Activated T-helper 2 cell treated with anti-CD3 and anti-CD28 coated beads, Interferon-gamma antibody, Interleukin-2, Interleukin-4, amounts not matched to agents 10 μg/mL and 5 μg/mL and 100 μg/mL, durations not matched to agents 14 hours and 24 hours and 36 hours (primary cell): ENCODE measurements around the gene ARF1. TPM values are rescaled to one million over a fixed set of nuclear protein-coding genes. Genes with fewer than 3 reads are reported as not detected.
A peak's percentile ranks its signal among the peaks of the same experiment; 100 is the strongest.
"Not testable (repeated sequence)": the region's sequence is repeated elsewhere in the genome, so short reads cannot be mapped to it uniquely, and the experiment has no call there.

ENCODE experiments used
- DNase-seq: peaks from one replicate; pipeline ENCODE4 v3.0.0; 2021; ENCODE audit warnings: low spot score
- H3K27ac Mint-ChIP-seq: one replicate; pipeline ENCODE4 v1.8.0; 2021; ENCODE audit warnings: mixed read lengths
- H3K27me3 Mint-ChIP-seq: one replicate; pipeline ENCODE4 v1.8.0; 2021; ENCODE audit warnings: low read depth, mixed read lengths
- H3K36me3 Mint-ChIP-seq: one replicate; pipeline ENCODE4 v1.8.0; 2021; ENCODE audit warnings: low read depth, mixed read lengths
- H3K4me1 Mint-ChIP-seq: one replicate; pipeline ENCODE4 v1.8.0; 2021; ENCODE audit warnings: low read depth, mixed read lengths
- H3K4me3 Mint-ChIP-seq: one replicate; pipeline ENCODE4 v1.8.0; 2021; ENCODE audit warnings: low read depth, mild to moderate bottlenecking, moderate library complexity, mixed read lengths
- H3K9me3 Mint-ChIP-seq: one replicate; pipeline ENCODE4 v1.8.0; 2021; ENCODE audit warnings: mixed read lengths
- intact Hi-C: fragments of 100-400 bp; cut with micrococcal nuclease; formaldehyde crosslinking; loops from one replicate; pipeline ENCODE4 v1.15.1; 2023
- total RNA-seq: library from RNA; stranded (reverse); gene quantifications from 2 replicates; pipeline ENCODE4 v1.2.3, GENCODE V29; 2022

The ARF1 gene
- total RNA-seq, 1 donor from 2014 or later: 410 TPM

DNA sequence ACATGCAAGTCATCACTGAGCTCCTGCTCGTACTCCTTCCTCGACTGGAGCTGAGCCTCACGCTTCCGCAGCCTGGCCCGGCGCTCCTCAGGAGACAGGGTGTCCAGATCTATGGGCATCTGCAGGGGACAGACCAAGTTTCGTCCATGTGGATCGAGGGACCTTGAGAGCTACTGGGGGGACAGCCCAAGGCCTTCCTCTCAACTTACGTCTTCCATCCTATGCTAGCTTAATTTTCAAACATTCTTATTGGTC, 24.2 kb downstream of the ARF1 start:
- Mint-ChIP-seq H3K36me3 (peaks cover 11% of the 10 kb centered on the region), H3K4me3 (no peak overlapping the region), H3K4me1 (peaks cover 30% of the 10 kb centered on the region), H3K27ac (no peak overlapping the region), H3K9me3 (no peaks in the 10 kb centered on the region), H3K27me3 (no peaks in the 10 kb centered on the region)
- no peak for DNase-seq
- intact Hi-C loops: loop anchor here (10.0 kb wide), 2 partner anchors 298 to 372 kb away; partner anchors contain the start of genes JMJD4, SNAP47 and TRIM11

DNA sequence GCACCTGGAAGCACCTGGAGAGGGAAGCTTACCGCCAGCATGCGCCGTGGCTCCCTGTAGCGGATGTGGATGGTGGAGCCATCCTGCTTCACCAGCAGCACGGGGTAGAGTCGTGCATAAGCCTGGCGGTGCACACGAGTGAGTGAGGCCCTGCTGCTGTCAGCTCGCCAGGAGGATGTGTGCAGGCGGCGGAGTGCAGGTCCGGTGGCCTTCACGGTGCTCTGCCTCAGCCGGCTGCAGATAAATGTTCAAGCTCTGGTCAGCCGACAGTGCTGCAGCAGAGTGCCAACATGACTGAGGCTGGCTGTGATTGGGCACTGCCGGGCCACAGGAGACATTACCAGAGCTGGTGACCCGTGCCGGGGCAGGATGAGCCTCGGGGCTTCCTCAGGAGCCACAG, 25.1 kb downstream of the ARF1 start:
- Mint-ChIP-seq H3K4me1 (peaks cover 30% of the 10 kb centered on the region), H3K9me3 (no peaks in the 10 kb centered on the region), H3K27me3 (no peaks in the 10 kb centered on the region), H3K27ac (peak overlapping the region; percentile 87), H3K4me3 (peak overlapping the region; percentile 82), H3K36me3 (peaks cover 11% of the 10 kb centered on the region)
- intact Hi-C loops: loop anchor here (10.0 kb wide), 2 partner anchors 297 to 373 kb away; partner anchors contain the start of genes JMJD4, SNAP47 and TRIM11
- no peak for DNase-seq

DNA sequence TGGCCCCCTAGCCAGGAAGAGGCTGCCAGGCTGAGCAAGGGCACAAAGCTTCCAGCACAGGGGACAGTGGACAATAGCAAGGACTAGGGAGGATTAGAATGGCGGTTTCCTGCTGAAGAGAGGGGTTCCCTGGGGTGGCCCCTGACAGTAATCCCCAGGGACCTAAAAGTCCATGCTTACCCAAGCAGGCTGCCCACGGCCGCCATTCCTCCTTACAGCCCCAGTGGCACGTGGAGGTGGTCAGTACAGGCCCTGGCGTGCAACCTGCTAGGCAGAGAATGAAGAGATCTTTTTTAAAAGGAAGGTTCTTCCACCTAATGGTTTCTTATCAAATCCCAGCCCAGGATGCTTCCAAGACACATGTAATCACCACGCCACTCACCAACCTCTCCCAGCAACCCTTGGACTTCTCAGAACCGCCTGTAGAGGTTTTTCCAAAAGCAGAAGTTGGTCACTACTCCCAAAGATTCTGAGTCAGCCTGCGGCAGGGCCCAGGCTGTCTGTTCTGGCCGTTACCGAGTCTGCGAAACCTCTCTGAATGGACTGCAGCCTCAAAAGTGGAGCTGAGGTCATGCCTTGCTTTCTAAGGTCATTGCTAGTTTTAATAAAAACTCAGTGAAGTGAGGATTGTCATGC, 25.7 kb downstream of the ARF1 start:
- Mint-ChIP-seq H3K4me3 (peak overlapping the region; percentile 82), H3K27me3 (no peaks in the 10 kb centered on the region), H3K36me3 (peaks cover 11% of the 10 kb centered on the region), H3K27ac (peak overlapping the region; percentile 87), H3K4me1 (peaks cover 30% of the 10 kb centered on the region), H3K9me3 (no peaks in the 10 kb centered on the region)
- no peak for DNase-seq
- intact Hi-C loops: loop anchor here (10.0 kb wide), 2 partner anchors 297 to 373 kb away; partner anchors contain the start of genes JMJD4, SNAP47 and TRIM11

DNA sequence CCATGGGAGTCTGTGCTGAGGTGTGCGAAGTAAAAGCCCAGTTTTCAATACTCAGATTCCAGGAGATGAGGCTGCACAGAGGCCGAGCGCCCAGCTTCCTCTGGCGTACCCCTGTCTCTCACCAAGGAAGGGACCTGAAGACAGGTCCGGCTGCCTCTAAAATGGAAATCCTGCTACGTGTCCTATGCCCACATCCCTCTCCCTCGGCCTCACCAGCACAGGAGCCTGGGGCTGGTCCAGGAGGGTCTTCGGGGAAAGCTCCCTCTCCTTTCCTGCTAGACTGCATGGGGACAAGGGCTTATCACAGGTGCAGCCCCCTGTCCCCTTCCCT, 26.2 kb downstream of the ARF1 start:
- no peak for DNase-seq
- Mint-ChIP-seq H3K4me3 (peak overlapping the region; percentile 82), H3K27me3 (no peaks in the 10 kb centered on the region), H3K9me3 (no peaks in the 10 kb centered on the region), H3K36me3 (peaks cover 11% of the 10 kb centered on the region), H3K4me1 (peaks cover 26% of the 10 kb centered on the region), H3K27ac (peak overlapping the region; percentile 87)
- intact Hi-C loops: loop anchor here (1.0 to 10.0 kb wide), 5 partner anchors 26 to 374 kb away; partner anchors contain the start of genes ARF1, GUK1, IBA57 and JMJD4

DNA sequence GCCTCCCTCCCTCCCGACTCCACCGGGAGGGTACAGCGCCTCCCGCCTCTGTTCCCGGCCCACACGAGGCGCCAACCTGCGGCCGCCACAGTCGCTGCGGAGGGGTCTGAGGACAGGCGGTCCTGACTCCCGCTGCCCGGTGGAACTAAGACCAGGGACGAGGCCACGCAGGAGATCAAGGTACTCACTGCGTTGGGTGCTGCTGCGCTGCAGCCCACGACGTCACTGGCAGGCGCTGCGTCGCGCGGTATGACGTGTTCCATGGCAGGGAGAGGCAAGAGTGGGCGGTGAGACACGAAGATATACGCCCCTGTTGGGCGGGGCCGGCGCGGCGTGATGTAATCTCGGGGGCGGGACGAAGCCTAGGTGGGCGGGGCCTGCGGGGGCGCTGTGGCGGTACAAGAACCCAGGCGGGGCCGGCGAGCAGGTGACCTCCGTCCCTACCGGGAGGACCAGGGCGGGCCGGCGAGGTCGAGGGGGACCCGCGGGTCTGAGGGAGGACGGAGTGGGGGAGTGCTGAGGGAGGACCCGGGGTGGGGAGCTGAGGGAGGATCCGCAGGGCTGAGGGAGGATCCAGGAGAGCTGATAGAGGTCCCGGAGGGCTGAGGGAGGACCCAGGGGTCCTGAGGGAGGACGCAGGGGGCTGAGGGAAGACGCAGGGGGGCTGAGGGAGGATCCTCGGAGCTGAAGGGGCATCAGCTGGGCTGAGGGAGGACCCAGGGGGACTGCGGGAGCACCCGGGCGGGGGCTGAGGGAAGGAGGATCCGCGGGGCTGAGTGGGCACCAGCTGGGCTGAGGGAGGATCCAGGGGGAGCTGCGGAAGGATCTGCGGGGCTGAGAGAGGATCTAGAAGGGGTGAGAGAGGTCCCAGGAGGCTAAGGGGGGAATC, 26.8 kb downstream of the ARF1 start, which contains the start of gene MRPL55:
Gene MRPL55 (minus strand): TSS at position 227 of the 889 bp plus-strand sequence. CDS start 1,039 bp downstream, outside the sequence.
- H3K27ac Mint-ChIP-seq: peak within 1 kb of the TSS; percentile 87
- intact Hi-C loops: loop anchor here (1.0 to 10.0 kb wide), 5 partner anchors 27 to 375 kb away; partner anchors contain the start of genes ARF1, GUK1, IBA57 and JMJD4
- no peaks in the 10 kb centered on the region for H3K9me3 Mint-ChIP-seq
- peak within 1 kb of the TSS; percentile 82 for H3K4me3 Mint-ChIP-seq
- peak; percentile 98 for DNase-seq
- H3K36me3 Mint-ChIP-seq: peaks cover 11% of the 10 kb centered on the region
- peaks cover 21% of the 10 kb centered on the region for H3K4me1 Mint-ChIP-seq
- H3K27me3 Mint-ChIP-seq: no peaks in the 10 kb centered on the region

DNA sequence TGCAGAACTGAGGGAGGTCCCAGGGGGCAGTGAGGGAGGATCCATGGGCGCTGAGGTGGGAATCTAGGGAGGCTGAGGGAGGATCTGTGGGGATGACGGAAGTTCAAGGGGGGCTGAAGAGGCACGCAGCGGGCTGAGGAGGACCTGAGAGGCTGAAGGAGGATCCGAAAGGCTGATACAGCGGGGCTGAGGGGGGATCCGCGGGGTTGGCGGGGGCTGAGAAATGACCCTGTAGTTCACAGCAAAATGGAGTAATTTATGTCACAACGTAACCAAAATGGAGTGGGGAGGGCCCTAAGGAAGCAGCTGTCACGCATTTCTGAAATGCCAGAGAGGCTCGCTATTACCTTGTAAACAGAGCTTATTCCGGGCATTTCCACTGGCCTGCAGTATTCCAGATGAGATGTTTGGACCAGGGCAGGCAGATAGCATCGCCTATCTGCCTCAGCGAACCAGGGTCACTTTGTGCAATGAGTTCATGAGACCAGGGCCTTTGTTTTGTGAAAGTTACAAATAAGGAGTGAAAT, 27.5 kb downstream of the ARF1 start:
- H3K4me1 Mint-ChIP-seq: peaks cover 15% of the 10 kb centered on the region
- H3K4me3 Mint-ChIP-seq: peak overlapping the region; percentile 82

DNA sequence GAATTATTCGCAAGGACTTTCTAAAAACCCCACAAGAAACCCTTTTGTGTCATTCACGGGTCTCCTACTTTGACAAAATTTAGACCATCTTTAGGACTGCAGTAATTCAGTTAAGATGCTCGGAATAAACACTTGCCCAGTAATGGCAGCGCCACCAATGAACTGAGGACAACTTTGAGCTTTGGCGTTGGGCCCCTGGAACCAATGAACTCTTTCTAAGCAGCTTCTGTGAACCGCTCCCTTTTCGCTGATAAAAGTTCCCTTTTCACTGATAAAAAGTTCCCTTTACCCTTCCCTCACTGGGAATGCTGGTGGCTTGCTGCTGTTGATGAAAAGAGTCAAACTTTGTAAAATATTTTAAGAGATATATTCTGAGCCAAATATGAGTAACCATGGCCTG, 28.0 kb downstream of the ARF1 start:
- H3K9me3 Mint-ChIP-seq: no peaks in the 10 kb centered on the region
- peaks cover 15% of the 10 kb centered on the region for H3K4me1 Mint-ChIP-seq
- H3K36me3 Mint-ChIP-seq: peaks cover 8% of the 10 kb centered on the region
- no peak overlapping the region for H3K27ac Mint-ChIP-seq
- H3K27me3 Mint-ChIP-seq: no peaks in the 10 kb centered on the region
- intact Hi-C loops: no loop called here
- H3K4me3 Mint-ChIP-seq: no peak overlapping the region
- DNase-seq: no peak

More for the DNA sequence above, 27.5 kb downstream of the ARF1 start:
- no peak for DNase-seq
- intact Hi-C loops: loop anchor here (1.0 to 10.0 kb wide), 5 partner anchors 28 to 375 kb away; partner anchors contain the start of genes ARF1, GUK1, IBA57 and JMJD4
- Mint-ChIP-seq H3K36me3 (peaks cover 9% of the 10 kb centered on the region), H3K27ac (peak overlapping the region; percentile 87), H3K9me3 (no peaks in the 10 kb centered on the region), H3K27me3 (no peaks in the 10 kb centered on the region)

DNA sequence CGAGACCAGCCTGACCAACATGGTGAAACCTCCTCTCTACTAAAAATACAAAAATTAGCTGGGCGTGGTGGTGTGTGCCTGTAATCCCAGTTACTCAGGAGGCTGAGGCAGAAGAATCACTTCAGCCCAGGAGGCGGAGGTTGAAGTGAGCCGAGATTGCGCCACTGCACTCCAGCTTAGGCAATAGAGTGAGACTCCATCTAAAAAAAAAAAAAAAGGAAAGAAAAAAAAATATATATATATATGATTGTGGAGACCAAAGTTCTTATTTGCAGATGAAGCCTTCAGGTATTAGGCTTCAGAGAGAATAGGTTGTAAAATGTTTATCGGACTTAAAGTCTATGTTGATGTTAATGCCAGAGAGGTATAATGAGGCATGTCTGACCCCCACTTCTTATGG, 28.8 kb downstream of the ARF1 start:
- H3K4me1 Mint-ChIP-seq: peaks cover 15% of the 10 kb centered on the region
- intact Hi-C loops, DNase-seq, H3K9me3 Mint-ChIP-seq, H3K36me3 Mint-ChIP-seq, H3K27ac Mint-ChIP-seq, H3K4me3 Mint-ChIP-seq, H3K27me3 Mint-ChIP-seq: not testable (repeated sequence)

DNA sequence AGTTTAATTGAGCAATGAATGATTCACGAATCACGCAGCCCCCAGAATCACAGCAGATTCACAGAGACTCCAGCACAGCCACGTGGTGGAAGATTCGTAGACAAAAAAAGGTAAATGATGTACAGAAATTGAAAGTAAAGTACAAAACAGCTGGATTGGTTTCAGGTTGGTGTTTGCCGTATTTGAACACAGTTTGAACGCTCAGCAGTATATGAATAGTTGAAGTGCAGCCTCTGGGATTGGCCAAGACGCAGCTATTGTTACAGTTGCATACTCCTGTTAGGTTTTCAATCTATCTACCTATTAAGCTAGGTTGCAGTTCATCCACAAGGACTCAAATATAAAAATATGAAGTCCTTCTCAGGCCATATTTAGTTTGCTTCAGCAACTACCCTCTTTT, 29.7 kb downstream of the ARF1 start:
- Mint-ChIP-seq H3K4me3 (no peak overlapping the region), H3K36me3 (no peaks in the 10 kb centered on the region), H3K27me3 (no peaks in the 10 kb centered on the region), H3K9me3 (peaks cover 3% of the 10 kb centered on the region), H3K27ac (no peak overlapping the region), H3K4me1 (peaks cover 13% of the 10 kb centered on the region)
- no peak for DNase-seq
- intact Hi-C loops: no loop called here

DNA sequence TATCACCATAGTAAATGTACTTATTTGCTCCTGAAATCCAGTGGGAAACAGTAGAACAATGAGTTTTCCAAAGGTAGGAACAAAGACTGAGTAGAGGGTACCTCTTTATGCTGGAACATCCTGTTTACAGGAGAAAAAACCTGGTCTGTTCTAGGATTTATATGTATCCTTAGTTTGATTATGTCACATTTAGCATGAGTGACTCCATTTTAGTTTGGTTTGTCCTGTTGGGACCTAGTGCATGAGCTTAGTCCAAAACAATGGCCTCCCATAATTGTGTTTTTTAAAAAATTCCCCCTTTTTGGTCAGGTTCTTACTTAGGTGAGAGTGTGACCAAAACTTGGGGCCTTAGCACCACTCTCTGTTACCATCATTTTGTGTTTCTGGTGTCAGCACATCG, 30.1 kb downstream of the ARF1 start:
- intact Hi-C loops: no loop called here
- H3K36me3 Mint-ChIP-seq: no peaks in the 10 kb centered on the region
- no peak for DNase-seq
- no peaks in the 10 kb centered on the region for H3K27me3 Mint-ChIP-seq
- H3K4me3 Mint-ChIP-seq: no peak overlapping the region
- peaks cover 7% of the 10 kb centered on the region for H3K9me3 Mint-ChIP-seq
- peaks cover 13% of the 10 kb centered on the region for H3K4me1 Mint-ChIP-seq
- H3K27ac Mint-ChIP-seq: no peak overlapping the region

DNA sequence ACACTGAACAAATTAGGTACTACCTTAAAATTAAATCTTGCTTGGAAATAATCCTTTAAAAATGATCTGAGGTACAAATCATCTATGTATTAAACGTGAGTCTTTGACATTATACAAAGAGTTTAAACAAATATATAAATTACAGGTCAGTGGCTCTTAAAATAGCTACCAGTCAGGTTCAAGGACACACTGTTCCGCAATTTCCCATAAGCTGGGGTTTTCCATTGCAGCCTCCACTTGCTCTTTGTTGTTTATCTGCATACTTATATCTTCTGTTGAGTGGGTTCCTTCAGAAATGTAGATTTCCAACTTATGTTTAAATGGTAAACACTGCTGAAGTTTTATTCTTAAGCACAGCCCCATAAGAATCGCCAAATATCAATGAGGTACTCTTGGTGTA, 32.3 kb downstream of the ARF1 start:
- Mint-ChIP-seq H3K27me3 (no peaks in the 10 kb centered on the region), H3K9me3 (peaks cover 23% of the 10 kb centered on the region), H3K27ac (no peak overlapping the region), H3K4me1 (peaks cover 5% of the 10 kb centered on the region), H3K4me3 (no peak overlapping the region), H3K36me3 (peaks cover 4% of the 10 kb centered on the region)
- intact Hi-C loops: no loop called here
- DNase-seq: no peak

DNA sequence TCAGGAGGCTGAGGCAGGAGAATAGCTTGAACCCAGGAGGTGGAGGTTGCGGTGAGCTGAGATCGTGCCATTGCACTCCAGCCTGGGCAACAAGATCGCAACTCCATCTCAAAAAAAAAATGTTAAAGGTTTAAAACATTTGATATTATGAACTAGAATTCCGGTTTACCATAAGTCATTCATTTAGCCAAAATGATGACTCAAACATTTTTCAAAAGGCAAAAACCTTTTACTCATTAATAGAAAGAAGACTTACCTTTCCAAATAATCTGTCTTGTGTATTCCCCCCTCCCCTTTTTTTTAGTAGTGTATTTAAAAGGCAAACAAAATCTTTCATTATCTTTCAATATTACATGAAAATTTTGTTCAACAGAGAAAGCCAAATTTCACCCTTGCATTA, 34.8 kb downstream of the ARF1 start:
- Mint-ChIP-seq H3K27ac (no peak overlapping the region), H3K4me3 (no peak overlapping the region), H3K36me3 (peaks cover 4% of the 10 kb centered on the region), H3K9me3 (peaks cover 27% of the 10 kb centered on the region), H3K27me3 (no peaks in the 10 kb centered on the region), H3K4me1 (peaks cover 2% of the 10 kb centered on the region)
- intact Hi-C loops: no loop called here
- no peak for DNase-seq

DNA sequence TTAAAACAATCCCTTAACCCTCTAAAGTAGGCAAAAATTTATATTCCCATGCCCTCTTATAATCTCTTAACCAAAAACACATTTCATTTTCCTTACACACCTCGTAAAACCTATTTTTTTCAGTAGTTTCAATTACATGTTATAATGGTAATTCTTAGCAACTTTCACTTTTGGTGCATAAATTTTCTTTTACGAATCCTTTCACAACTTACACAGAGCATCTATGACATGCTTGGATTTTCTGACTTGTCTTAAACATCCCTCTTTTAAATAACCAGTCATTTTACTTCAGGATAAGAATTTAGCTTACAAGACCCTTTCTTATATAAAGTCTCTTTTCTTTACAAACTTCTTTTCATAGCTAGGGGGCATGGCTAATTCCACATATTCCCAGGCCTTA, 35.5 kb downstream of the ARF1 start:
- intact Hi-C loops: no loop called here
- no peak overlapping the region for H3K27ac Mint-ChIP-seq
- H3K4me1 Mint-ChIP-seq: peaks cover 2% of the 10 kb centered on the region

More for the DNA sequence above, 35.5 kb downstream of the ARF1 start:
- Mint-ChIP-seq H3K4me3 (no peak overlapping the region), H3K36me3 (peaks cover 4% of the 10 kb centered on the region), H3K27me3 (no peaks in the 10 kb centered on the region), H3K9me3 (peaks cover 27% of the 10 kb centered on the region)
- DNase-seq: no peak
